RWPE2 (cell line): ENCODE data around the gene PDE4D.

Source experiments
- ATAC-seq: fragments of 200-7000 bp; cut with Tn5 transposase; 3 replicates; pipeline ENCODE4 v1.9.1; 2021; ENCODE audit warnings: low read depth
- DNase-seq: peaks from one replicate; pipeline ENCODE4 v3.0.0-alpha.2; 2020; ENCODE audit warnings: low spot score
- H3K27ac ChIP-seq: fragments of 450-650 bp; 2 replicates; pipeline ENCODE4 v1.5.1; 2017; ENCODE audit warnings: mild to moderate bottlenecking; ENCODE audit not compliant: poor library complexity, severe bottlenecking
- H3K27me3 ChIP-seq: fragments of 250-450 bp; sonication (Bioruptor Pico); 2 replicates; pipeline ENCODE4 v1.5.1; 2021; ENCODE audit warnings: mild to moderate bottlenecking, moderate library complexity; ENCODE audit not compliant: insufficient read depth, poor library complexity, severe bottlenecking
- H3K36me3 ChIP-seq: fragments of 250-450 bp; sonication (Bioruptor Pico); 2 replicates; pipeline ENCODE4 v1.5.1; 2020; ENCODE audit warnings: low read depth, mild to moderate bottlenecking, moderate library complexity
- H3K4me1 ChIP-seq: fragments of 250-450 bp; sonication (Bioruptor Pico); 2 replicates; pipeline ENCODE4 v1.5.1; 2021; ENCODE audit warnings: mild to moderate bottlenecking, moderate library complexity; ENCODE audit not compliant: insufficient read depth, poor library complexity, severe bottlenecking
- H3K4me3 ChIP-seq: fragments of 250-450 bp; sonication (Bioruptor Pico); 2 replicates; pipeline ENCODE4 v1.5.1; 2021; ENCODE audit warnings: mild to moderate bottlenecking, moderate library complexity; ENCODE audit not compliant: severe bottlenecking
- H3K9me3 ChIP-seq: fragments of 250-450 bp; sonication (Bioruptor Pico); 2 replicates; pipeline ENCODE4 v1.5.1; 2021; ENCODE audit warnings: mild to moderate bottlenecking, moderate library complexity; ENCODE audit not compliant: severe bottlenecking
- CTCF ChIP-seq: fragments of 450-650 bp; IDR thresholded peaks from one replicate; pipeline ENCODE4 v1.5.1; 2017; ENCODE audit warnings: mild to moderate bottlenecking, moderate library complexity; ENCODE audit not compliant: poor library complexity, severe bottlenecking

PDE4D gene

GRCh38 chr5:58939664-58940063 lies 953.9 kb downstream of the PDE4D start:
- Histone ChIP-seq H3K27ac (no peak overlapping the region), H3K4me1 (no peaks in the 10 kb centered on the region), H3K36me3 (no peaks in the 10 kb centered on the region), H3K4me3 (no peak overlapping the region), H3K27me3 (peaks cover 5% of the 10 kb centered on the region), H3K9me3 (no peaks in the 10 kb centered on the region)
- DNase-seq, result no peak
- no peak for ATAC-seq
- no peak for TF ChIP-seq CTCF

- Histone ChIP-seq H3K9me3 (no peaks in the 10 kb centered on the region), H3K4me1 (no peaks in the 10 kb centered on the region), H3K36me3 (no peaks in the 10 kb centered on the region), H3K27ac (no peak overlapping the region), H3K27me3 (peaks cover 5% of the 10 kb centered on the region), H3K4me3 (no peak overlapping the region)
- DNase-seq (no peak), ATAC-seq (no peak)
- no peak for TF ChIP-seq CTCF
Measured at GRCh38 chr5:58938563-58939424, 954.7 kb downstream of the PDE4D start.

- no peaks in the 10 kb centered on the region for H3K9me3 ChIP-seq
- no peak overlapping the region for H3K27ac ChIP-seq
- DNase-seq (no peak), ATAC-seq (no peak)
- H3K27me3 ChIP-seq, result peaks cover 5% of the 10 kb centered on the region
- H3K4me1 ChIP-seq, result no peaks in the 10 kb centered on the region
- TF ChIP-seq CTCF, result no peak
- H3K36me3 ChIP-seq, result no peaks in the 10 kb centered on the region
- H3K4me3 ChIP-seq, result no peak overlapping the region
Measured at GRCh38 chr5:58937031-58937681, 956.4 kb downstream of the PDE4D start.

- no peak for TF ChIP-seq CTCF
- Histone ChIP-seq H3K36me3 (no peaks in the 10 kb centered on the region), H3K27ac (no peak overlapping the region), H3K4me1 (no peaks in the 10 kb centered on the region), H3K9me3 (no peaks in the 10 kb centered on the region), H3K27me3 (peaks cover 3% of the 10 kb centered on the region), H3K4me3 (no peak overlapping the region)
- no peak for ATAC-seq
- DNase-seq, result no peak
Measured at GRCh38 chr5:58934629-58935097, 958.9 kb downstream of the PDE4D start.
